Mesothelial cell of epicardium (in vitro differentiated cells): Measurements from ENCODE around the gene BBIP1. TPM values are rescaled to one million over a fixed set of nuclear protein-coding genes. Genes with fewer than 3 reads are reported as not detected.
A peak's percentile ranks its signal among the peaks of the same experiment; 100 is the strongest.

Experiments
- DNase-seq, 2 experiments: peaks; one replicate each; pipeline ENCODE4 v3.0.0; 2021; ENCODE audit warnings: low spot score in 2 of 2; ENCODE audit not compliant: unreplicated experiment in 2 of 2
- H3K27ac Mint-ChIP-seq: 2 replicates; pipeline ENCODE4 v1.8.0; 2021; ENCODE audit warnings: mixed read lengths
- H3K27me3 Mint-ChIP-seq: 2 replicates; pipeline ENCODE4 v1.8.0; 2021; ENCODE audit warnings: low read depth, mixed read lengths
- H3K36me3 Mint-ChIP-seq: 2 replicates; pipeline ENCODE4 v1.8.0; 2021; ENCODE audit warnings: mixed read lengths
- H3K4me1 Mint-ChIP-seq: 2 replicates; pipeline ENCODE4 v1.8.0; 2021; ENCODE audit warnings: mixed read lengths
- H3K4me3 Mint-ChIP-seq: 2 replicates; pipeline ENCODE4 v1.8.0; 2021; ENCODE audit warnings: mild to moderate bottlenecking, moderate library complexity, mixed read lengths
- H3K9me3 Mint-ChIP-seq: 2 replicates; pipeline ENCODE4 v1.8.0; 2021; ENCODE audit warnings: mixed read lengths
- total RNA-seq: library from RNA; stranded (reverse); gene quantifications from 3 replicates; pipeline ENCODE4 v1.2.1, GENCODE V29; 2021
- TF ChIP-seq, protein P1 (sequence below): fragments of 200-600 bp; sonication (generic); IDR thresholded peaks from one replicate; pipeline ENCODE4 v1.5.0; 2021; ENCODE audit warnings: antibody characterized with exemption; ENCODE audit not compliant: unreplicated experiment

BBIP1 gene
- total RNA-seq, 1 donor from 2014 or later = 16.3 TPM

DNA sequence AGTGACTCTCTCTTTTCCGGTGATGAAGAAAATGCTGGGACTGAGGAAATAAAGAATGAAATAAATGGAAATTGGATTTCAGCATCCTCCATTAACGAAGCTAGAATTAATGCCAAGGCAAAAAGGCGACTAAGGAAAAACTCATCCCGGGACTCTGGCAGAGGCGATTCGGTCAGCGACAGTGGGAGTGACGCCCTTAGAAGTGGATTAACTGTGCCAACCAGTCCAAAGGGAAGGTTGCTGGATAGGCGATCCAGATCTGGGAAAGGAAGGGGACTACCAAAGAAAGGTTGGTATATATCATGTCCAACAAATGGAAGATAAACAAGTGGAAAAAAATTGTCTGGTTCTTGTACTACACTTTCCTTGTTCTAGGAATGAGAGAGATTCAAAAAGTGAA is 37.7 kb downstream of the BBIP1 start:
- H3K9me3 Mint-ChIP-seq = no peaks in the 10 kb centered on the region
- H3K4me3 Mint-ChIP-seq = no peak overlapping the region
- peaks cover 29% of the 10 kb centered on the region for H3K36me3 Mint-ChIP-seq
- H3K4me1 Mint-ChIP-seq = peaks cover 7% of the 10 kb centered on the region
- TF ChIP-seq, protein P1, sequence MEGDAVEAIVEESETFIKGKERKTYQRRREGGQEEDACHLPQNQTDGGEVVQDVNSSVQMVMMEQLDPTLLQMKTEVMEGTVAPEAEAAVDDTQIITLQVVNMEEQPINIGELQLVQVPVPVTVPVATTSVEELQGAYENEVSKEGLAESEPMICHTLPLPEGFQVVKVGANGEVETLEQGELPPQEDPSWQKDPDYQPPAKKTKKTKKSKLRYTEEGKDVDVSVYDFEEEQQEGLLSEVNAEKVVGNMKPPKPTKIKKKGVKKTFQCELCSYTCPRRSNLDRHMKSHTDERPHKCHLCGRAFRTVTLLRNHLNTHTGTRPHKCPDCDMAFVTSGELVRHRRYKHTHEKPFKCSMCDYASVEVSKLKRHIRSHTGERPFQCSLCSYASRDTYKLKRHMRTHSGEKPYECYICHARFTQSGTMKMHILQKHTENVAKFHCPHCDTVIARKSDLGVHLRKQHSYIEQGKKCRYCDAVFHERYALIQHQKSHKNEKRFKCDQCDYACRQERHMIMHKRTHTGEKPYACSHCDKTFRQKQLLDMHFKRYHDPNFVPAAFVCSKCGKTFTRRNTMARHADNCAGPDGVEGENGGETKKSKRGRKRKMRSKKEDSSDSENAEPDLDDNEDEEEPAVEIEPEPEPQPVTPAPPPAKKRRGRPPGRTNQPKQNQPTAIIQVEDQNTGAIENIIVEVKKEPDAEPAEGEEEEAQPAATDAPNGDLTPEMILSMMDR = no peak
- peak overlapping the region; percentile 43 for H3K27ac Mint-ChIP-seq
- H3K27me3 Mint-ChIP-seq = no peaks in the 10 kb centered on the region
- DNase-seq = no peak

DNA sequence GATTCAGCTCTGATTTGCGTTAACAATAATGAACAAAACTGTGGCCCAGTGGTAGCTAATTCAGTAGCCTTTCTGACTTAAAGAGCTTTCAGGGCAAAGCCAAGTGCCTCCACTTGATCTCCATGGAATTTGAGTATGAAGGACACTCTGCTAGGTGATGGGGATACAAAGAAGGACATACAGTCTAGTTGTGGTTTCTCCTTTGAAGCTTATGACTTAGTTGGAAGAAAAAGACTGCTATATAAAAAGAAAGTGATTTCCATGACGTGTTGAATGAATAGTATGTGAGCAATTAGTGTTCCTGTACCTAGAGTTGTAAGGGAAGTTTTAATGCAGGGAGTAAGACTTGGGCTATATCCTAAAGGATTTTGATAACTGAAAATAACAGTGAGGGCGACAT is 39.0 kb downstream of the BBIP1 start:
- H3K9me3 Mint-ChIP-seq = no peaks in the 10 kb centered on the region
- no peaks in the 10 kb centered on the region for H3K27me3 Mint-ChIP-seq
- DNase-seq = no peak
- no peak overlapping the region for H3K27ac Mint-ChIP-seq
- no peak overlapping the region for H3K4me3 Mint-ChIP-seq
- peaks cover 7% of the 10 kb centered on the region for H3K4me1 Mint-ChIP-seq
- TF ChIP-seq, protein P1 = no peak
- H3K36me3 Mint-ChIP-seq = peaks cover 25% of the 10 kb centered on the region

DNA sequence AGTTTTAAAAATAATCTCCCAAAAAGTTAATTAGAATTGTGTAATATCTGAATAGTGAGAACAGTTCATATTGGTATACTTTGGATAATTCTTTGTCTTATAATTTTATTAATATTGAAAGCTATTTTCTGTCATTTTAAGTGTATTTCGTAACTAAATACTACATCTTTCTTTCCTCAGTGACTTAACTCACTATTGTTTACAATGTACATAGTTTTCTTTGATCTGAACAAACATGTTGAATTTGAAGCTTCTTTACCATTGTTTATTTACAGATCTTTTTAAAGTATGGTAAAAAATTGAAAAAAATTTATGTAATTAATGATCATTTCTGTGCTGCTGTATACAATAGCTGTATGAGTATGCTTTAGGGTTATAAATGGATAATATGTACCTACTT is 42.2 kb downstream of the BBIP1 start:
- H3K36me3 Mint-ChIP-seq = peaks cover 11% of the 10 kb centered on the region
- H3K9me3 Mint-ChIP-seq = no peaks in the 10 kb centered on the region
- peaks cover 21% of the 10 kb centered on the region for H3K4me1 Mint-ChIP-seq
- H3K27me3 Mint-ChIP-seq = no peaks in the 10 kb centered on the region
- H3K27ac Mint-ChIP-seq = no peak overlapping the region
- H3K4me3 Mint-ChIP-seq = no peak overlapping the region
- DNase-seq = no peak
- TF ChIP-seq, protein P1 = no peak

DNA sequence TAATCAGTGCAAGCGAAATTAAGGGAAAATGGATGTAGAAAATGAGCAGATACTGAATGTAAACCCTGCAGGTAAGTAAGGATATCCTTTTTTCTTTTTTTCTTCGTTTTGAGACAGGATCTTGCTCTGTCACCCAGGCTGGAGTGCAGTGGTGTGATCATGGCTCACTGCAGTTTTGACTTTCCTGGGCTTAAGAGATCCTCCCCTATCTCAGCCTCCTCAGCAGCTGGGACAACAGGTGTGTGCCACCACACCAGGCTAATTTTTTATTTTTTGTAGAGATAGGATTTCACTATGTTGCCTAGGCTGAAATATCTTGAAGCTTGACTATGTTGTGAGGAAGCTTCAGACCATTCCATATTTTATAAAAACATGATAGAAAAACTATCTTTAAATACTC is 43.0 kb downstream of the BBIP1 start:
- H3K36me3 Mint-ChIP-seq = peaks cover 6% of the 10 kb centered on the region
- H3K9me3 Mint-ChIP-seq = no peaks in the 10 kb centered on the region
- peaks cover 24% of the 10 kb centered on the region for H3K4me1 Mint-ChIP-seq
- no peak overlapping the region for H3K4me3 Mint-ChIP-seq
- no peaks in the 10 kb centered on the region for H3K27me3 Mint-ChIP-seq
- no peak overlapping the region for H3K27ac Mint-ChIP-seq
- TF ChIP-seq, protein P1 = no peak
- DNase-seq = no peak

DNA sequence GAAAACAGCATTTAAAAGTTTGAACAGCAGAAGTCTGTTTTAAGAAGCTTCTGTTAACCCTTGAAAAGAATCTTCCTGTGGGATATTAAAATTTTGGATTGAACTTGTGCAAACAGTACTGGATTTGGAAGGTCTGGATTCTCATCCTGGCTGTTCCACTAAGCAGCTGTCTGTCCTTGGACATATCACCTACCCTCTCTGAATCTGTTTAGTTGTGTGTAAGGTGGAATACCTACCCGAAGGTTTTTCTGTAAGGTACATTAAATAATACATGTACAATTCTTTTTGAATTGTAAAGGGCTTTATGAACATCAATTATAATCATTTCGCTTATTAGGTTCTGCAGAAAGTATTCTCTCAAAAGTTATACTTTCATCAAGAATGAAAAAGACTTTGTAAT is 45.0 kb downstream of the BBIP1 start:
- no peaks in the 10 kb centered on the region for H3K9me3 Mint-ChIP-seq
- peak overlapping the region; percentile 62 for H3K4me3 Mint-ChIP-seq
- no peak for DNase-seq
- no peaks in the 10 kb centered on the region for H3K27me3 Mint-ChIP-seq
- H3K27ac Mint-ChIP-seq = peak overlapping the region; percentile 67
- peaks cover 29% of the 10 kb centered on the region for H3K4me1 Mint-ChIP-seq
- peaks cover 1% of the 10 kb centered on the region for H3K36me3 Mint-ChIP-seq
- TF ChIP-seq, protein P1 = no peak
